Limb (tissue), 2 donors: ENCODE results near the gene PIP5KL1.
"Not testable (repeated sequence)": the region's sequence is repeated elsewhere in the genome, so short reads cannot be mapped to it uniquely, and the experiment has no call there.

ENCODE experiments used
- DNase-seq, 2 donors: peaks; one replicate each; pipeline ENCODE4 v3.0.0-alpha.2; 2016; ENCODE audit errors: extremely low spot score in 2 of 2

Gene PIP5KL1

DNA sequence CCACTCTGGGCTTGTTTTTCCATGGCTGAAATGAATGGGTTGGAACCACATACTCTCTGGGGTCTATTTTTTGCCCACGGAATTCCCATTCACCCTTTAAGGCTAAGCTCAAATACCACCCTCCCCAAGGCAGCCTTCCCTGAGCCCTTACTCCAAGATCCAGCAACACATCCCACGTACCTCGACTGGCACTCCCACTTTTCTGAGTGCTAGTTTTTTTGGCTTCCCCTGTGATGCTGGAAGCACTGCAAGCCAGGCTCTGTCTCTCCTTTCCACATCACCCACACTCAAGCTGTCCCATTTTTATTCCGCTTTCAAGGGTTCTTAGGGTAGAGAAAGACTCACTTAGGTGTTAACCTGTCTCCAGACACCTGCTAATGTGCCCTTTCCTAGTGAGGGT lies 37.2 kb downstream of the PIP5KL1 start:
- DNase-seq = no peak

DNA sequence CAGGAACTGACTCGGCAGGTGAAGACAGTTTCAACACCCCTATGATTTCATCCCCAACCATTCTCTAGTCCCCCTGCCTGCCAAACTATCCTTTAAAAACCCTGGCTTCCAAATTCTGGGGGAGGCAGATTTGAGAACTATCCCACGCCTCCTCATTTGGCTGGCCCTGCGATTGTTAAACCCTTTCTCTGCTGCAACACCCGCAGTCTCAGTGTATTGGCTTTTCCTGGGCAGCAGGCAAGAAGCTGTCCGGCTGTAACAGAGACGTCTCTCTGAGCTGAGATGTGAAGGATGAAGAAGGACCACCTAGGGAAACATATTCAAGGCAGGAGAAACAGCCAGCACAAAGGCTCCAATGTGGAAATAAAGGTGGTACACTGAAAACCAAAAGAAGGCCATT lies 37.7 kb downstream of the PIP5KL1 start:
- DNase-seq = no peak

GRCh38 chr9:127890053-127890452 lies 40.5 kb downstream of the PIP5KL1 start:
- DNase-seq = no peak

DNA sequence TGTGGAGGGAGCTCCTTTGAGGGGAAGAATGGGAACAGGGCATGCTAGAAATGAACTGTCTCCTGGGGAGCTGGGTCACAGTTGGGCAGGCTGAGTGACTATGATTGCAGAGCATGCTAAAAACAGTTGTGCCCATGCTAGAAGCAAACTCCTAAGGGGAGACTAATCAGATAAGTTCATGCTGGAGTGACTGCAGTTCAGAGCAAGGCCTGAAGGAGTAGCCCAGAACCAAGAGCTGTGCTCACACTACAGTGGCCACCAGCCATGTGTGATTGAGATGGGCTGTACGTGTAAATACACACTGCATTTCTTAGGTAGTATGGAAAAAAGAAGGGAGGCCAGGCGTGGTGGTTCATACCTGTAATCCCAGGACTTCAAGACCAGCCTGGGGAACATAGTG lies 42.8 kb downstream of the PIP5KL1 start:
- no peak for DNase-seq

- no peak for DNase-seq
Observed at GRCh38 chr9:127886401-127886972, 44.1 kb downstream of the PIP5KL1 start.

- no peak for DNase-seq
Observed at GRCh38 chr9:127885508-127886281, 44.9 kb downstream of the PIP5KL1 start.

GRCh38 chr9:127884976-127885490 lies 45.5 kb downstream of the PIP5KL1 start:
- DNase-seq = no peak

- no peak for DNase-seq
Observed at GRCh38 chr9:127884427-127884911, 46.1 kb downstream of the PIP5KL1 start.

DNA sequence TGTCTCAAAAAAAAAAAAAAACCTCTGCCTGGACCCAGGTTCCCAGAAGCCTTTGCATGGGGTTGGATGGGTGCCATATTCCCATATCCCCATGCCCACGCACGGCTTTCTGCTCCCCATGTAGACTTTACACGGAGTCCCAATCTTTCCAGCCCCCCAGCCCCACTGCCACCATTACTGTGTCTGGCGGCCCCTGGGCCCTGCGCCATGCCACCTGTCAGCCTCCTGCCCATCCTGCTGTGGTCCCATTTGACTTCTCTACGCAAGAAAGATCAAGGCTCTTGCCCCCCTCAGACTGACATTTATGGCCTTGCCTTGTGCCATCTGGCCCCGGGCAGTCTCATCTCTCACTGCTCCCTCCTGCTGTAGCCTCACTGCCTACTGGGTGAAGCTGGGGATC lies 46.6 kb downstream of the PIP5KL1 start:
- peak in 1 of 2 donors; percentile 26 for DNase-seq

DNA sequence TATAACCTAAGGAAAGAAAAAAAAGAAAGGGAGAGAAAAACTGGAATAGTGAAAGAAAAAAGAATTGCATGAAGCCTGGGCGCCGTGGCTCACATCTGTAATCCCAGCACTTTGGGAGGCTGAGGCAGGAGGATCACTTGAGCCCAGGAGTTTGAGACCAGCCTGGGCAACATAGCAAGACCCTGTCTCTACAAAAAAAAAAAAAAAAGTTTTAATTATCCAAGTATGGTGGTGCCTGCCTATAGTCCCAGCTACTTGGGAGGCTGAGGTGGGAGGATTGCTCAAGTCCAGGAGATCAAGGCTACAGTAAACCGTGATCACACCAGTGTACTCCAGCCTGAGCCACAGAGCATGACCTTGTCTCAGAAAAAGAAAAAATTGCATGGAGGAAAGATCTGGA lies 48.9 kb downstream of the PIP5KL1 start:
- DNase-seq = not testable (repeated sequence)

GRCh38 chr9:127880143-127880542 lies 50.4 kb downstream of the PIP5KL1 start:
- DNase-seq = no peak

- peak in 1 of 2 donors; percentile 27 for DNase-seq
Observed at GRCh38 chr9:127878652-127879390, 51.8 kb downstream of the PIP5KL1 start.

- no peak for DNase-seq
Observed at GRCh38 chr9:127878001-127878651, 52.5 kb downstream of the PIP5KL1 start.

DNA sequence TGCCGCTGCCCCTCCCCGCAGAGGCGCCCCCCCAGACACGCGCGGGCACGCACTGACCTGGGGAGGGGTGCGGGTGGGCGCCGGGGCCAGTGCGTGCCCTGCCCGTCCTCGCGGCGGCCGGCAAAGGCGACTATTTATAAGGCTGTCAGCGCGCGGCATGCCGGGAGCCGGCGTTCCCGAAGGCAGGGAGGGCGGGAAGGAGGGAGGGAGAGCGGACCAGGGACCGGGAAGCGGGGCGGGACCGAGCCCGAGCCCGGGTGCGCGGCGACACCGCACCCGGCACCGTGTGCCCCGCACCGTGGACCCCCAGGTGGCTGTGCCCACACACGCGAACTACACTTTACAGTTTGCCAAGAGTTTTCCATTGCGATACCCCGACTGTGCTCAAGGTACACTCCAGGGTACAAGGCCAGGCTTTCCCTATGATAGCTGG lies 53.0 kb downstream of the PIP5KL1 start, which contains the start of gene AK1:
Gene AK1, minus strand, starts transcription at position 110 of the 433 bp plus-strand sequence. CDS start 3,058 bp downstream, outside the sequence.
- peak; percentile 68 to 86 for DNase-seq

DNA sequence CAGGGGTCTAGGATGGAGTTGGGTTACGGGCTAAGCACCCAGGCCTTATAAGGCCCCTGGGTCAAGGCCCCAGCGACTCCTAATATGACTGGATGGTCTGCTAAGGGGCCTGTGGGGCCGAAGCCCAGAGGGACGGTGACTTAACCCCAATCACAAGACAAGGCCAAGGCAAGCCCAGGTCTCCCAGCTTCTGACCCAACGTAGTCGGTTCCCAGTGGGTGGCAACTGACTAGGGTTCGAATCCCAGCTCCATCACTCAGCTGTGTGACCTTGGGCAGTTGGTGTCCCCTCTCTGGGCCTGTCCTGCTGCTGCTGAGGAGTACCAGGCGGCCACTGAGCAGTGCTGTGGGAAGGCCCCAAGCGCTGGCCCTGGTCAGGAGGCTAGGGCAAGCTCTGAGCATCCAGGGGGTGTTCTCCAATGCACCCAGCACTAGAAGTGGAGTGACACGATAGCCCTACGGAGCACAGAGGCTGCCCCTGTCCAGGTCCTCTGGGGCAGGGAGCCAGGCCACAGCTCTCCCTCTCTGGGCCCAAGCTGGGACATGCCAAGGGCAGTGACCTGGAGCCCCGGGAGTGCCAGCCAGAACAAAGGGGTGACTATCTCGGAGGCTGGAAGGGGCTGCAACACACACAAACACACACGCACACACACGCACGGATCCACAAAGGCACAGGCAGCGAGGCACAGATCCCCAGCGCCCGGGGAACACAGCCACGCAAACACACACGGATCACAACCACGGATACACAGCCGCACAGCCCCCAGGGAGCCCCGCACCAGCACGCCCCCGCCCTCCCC lies 53.6 kb downstream of the PIP5KL1 start:
- no peak for DNase-seq

DNA sequence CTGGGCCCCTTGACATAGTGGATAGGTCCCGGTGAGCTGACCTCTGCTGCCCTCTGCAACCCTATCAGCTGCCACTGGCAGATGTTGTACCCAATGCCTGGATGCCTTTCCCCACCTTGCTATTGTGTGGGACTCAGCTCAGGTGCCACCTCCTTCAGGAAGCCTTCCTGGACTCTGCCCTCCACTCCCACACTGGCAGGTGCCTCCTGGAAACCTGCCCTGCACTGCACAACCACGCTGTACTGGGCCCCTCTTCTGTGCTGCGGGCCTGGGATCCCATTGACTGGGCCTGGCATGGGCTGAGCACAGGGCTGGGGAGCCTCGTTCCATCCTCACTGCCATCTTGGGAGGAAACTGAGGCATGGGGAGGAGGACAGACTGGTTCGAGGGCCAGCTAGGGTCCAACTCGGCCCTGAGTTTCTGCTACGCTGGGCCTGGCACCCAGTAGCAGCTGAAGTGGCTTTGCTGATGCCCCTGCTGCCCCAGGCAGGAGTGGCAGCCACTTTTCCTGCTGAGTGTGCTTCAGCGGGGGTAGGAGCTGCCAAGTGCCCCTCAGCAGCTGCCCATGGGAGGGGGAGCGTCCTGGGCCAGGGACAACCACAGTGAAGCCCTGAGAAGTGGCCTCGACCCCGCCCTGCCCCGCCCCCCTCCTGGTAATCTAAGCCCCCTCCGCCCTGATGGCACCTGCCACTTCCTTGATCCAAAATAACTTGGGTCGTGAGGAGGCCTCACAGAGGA lies 54.4 kb downstream of the PIP5KL1 start:
- peak in 1 of 2 donors; percentile 45 for DNase-seq

DNA sequence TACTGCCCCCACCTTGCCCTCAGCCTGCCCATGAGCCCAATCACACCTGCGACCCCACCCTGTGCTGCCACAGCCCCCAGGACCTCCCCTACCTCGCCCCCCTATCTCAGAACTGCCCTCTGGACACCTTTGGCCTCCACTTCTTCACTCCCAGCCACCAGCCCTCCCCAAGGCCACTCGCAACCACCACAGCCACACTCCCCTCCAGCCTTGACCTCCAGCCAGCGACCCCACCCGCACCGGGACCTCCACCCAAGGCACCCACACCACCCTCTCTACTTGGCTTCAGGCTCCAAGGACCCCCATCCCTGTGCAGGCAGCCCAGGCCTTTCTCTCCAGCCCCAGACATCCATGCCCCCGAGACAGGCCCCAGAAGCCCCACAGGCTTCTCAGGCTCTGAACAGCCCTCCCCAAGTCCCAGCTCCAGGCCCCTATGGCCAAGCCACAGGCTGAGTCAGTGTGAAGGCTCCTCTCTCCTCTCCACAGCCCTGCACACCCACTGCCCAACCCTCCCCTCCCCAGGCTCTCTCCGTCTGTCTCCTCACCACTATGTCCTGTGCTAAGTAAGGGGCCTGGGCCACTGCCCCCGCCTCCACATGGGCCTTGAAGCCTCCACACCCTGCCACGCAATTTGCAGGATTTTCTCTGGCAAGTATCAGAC lies 55.1 kb downstream of the PIP5KL1 start:
- peak in 1 of 2 donors; percentile 48 for DNase-seq

DNA sequence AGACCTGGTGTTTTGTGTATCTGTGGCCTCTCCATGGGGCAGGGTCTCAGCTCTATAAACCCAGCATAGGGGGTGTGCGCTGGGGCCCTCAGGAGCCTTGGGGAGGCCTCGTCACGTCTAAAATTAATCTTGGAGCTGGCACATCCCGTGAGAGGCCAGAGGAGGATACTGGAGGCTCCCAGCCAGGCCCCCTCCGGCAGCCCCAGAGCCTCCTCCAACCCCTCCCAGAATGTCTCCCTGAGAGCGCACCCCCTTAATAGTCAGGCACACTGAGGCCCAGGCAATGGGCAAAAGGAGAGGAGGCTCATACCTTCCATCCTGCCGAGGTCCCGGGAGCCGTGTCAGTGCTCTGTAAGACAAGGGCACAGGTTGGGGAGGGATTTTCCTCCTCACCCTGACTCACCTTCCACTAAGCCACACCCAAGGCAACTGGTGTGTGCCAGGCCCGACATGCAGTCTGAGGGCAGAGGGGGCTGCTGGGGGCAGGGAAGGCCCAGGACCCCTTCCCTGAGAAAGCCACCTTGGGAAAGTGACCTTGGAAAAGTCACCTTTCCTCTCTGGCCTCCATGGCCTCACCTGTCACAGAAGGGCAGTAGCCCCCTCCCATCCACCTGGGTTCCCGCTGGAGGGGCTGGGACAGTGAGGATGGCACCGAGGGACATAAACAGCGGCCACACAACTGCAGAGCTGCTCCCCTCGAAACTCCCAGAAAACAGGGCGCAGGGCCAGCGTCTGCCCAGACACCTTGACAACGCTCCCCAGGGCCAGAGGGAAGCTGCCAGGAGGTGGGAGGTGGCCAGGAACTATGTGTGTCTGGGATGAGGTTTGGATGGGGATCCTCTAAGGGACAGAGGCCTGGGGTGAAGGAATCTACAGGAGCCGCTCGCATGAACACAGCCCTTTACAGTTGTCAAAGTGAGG lies 56.0 kb downstream of the PIP5KL1 start:
- DNase-seq = peak in 1 of 2 donors; percentile 40
